Umbilical cord (tissue), 1 donor: ENCODE measurements around the gene CYFIP1. TPM values are rescaled to one million over a fixed set of nuclear protein-coding genes. Genes with fewer than 3 reads are reported as not detected.

ENCODE experiments used
- total RNA-seq: library from RNA; depleted of rRNA; stranded (reverse); fragments of >200 nt; gene quantifications from one replicate; pipeline ENCODE4 v1.2.3, GENCODE V29; 2014; ENCODE audit warnings: low replicate concordance; ENCODE audit not compliant: insufficient read depth

CYFIP1 gene
- total RNA-seq, 1 donor from 2014 or later = 134 TPM

Other genes starting within 250 kb of the CYFIP1 start
- gene NIPA1, start 193.7 kb downstream of the CYFIP1 start, total RNA-seq = 6.0 TPM
- 45.7 TPM for gene NIPA2, start 141.7 kb downstream of the CYFIP1 start, total RNA-seq
- 22.4 TPM for gene TUBGCP5, start 59.2 kb upstream of the CYFIP1 start, total RNA-seq
- not detected for gene GOLGA6L1, start 156.5 kb upstream of the CYFIP1 start, total RNA-seq